IMR-90 (cell line): ENCODE measurements around the gene FRYL. TPM values are rescaled to one million over a fixed set of nuclear protein-coding genes. Genes with fewer than 3 reads are reported as not detected.

ENCODE experiments used
- ATAC-seq: fragments of 200-7000 bp; cut with Tn5 transposase; 2 replicates; pipeline ENCODE4 v1.9.1; 2020; ENCODE audit warnings: low read depth, mild to moderate bottlenecking, moderate library complexity
- BruUV-seq: library from RNA; stranded (reverse); fragments of 400-500 nt; replicated peaks from 2 replicates; lab custom pipeline; 2021; lab: Mats Ljungman, UMichigan
- CTCF ChIA-PET: fragments of 300-600 bp; formaldehyde crosslinking; extraction: SDS; loops from one replicate; lab custom pipeline; 2021; ENCODE audit warnings: antibody characterized with exemption; lab: Yijun Ruan, JAX
- POLR2A ChIA-PET: fragments of 300-600 bp; sonication (Branson Sonifier 250); formaldehyde crosslinking; loops from one replicate; lab custom pipeline; 2022; ENCODE audit warnings: antibody characterized with exemption; ENCODE audit not compliant: unreplicated experiment; lab: Charles Lee
- DNase-seq: peaks from one replicate; pipeline ENCODE4 v3.0.0; 2013
- H2AFZ ChIP-seq: replicated peaks from 2 replicates; pipeline ENCODE3; 2013; ENCODE audit warnings: low read length, mild to moderate bottlenecking; ENCODE audit not compliant: poor library complexity
- H2AK5ac ChIP-seq: 2 replicates; pipeline ENCODE4 v1.6.1; 2013; ENCODE audit warnings: low read depth, low read length, inconsistent platforms
- H2AK9ac ChIP-seq: replicated peaks from 2 replicates; pipeline ENCODE3; 2013; ENCODE audit warnings: mild to moderate bottlenecking, low read depth, low read length, moderate library complexity; ENCODE audit not compliant: poor library complexity
- H2BK120ac ChIP-seq: 2 replicates; pipeline ENCODE4 v1.6.1; 2013; ENCODE audit warnings: low read depth, low read length, inconsistent platforms
- H2BK15ac ChIP-seq: 3 replicates; pipeline ENCODE4 v1.6.1; 2013; ENCODE audit warnings: low read depth, low read length, inconsistent platforms
- H2BK20ac ChIP-seq: 2 replicates; pipeline ENCODE4 v1.6.1; 2013; ENCODE audit warnings: low read depth, mild to moderate bottlenecking, inconsistent platforms, low read length, moderate library complexity
- H2BK5ac ChIP-seq: 2 replicates; pipeline ENCODE4 v1.6.1; 2013; ENCODE audit warnings: mild to moderate bottlenecking, low read depth, low read length, inconsistent platforms; ENCODE audit not compliant: poor library complexity, severe bottlenecking
- H3K14ac ChIP-seq: replicated peaks from 2 replicates; pipeline ENCODE4 v1.6.1; 2013; ENCODE audit warnings: low read depth, low read length, inconsistent platforms
- H3K18ac ChIP-seq: 2 replicates; pipeline ENCODE4 v1.6.1; 2013; ENCODE audit warnings: low read depth, low read length, control low read depth
- H3K23ac ChIP-seq: 2 replicates; pipeline ENCODE4 v1.6.1; 2013; ENCODE audit warnings: low read depth, low read length, inconsistent platforms
- H3K27ac ChIP-seq: 2 replicates; pipeline ENCODE4 v1.5.1; 2013; ENCODE audit warnings: mild to moderate bottlenecking, control low read depth, low read length; ENCODE audit not compliant: insufficient read depth
- H3K27me3 ChIP-seq: 2 replicates; pipeline ENCODE4 v1.6.1; 2013; ENCODE audit warnings: low read length; ENCODE audit not compliant: control insufficient read depth, insufficient read depth
- H3K36me3 ChIP-seq: 2 replicates; pipeline ENCODE4 v1.6.1; 2013; ENCODE audit warnings: low read length, mixed read lengths; ENCODE audit not compliant: control insufficient read depth, insufficient read depth
- H3K4ac ChIP-seq: 2 replicates; pipeline ENCODE4 v1.6.1; 2013; ENCODE audit warnings: low read depth, low read length, inconsistent platforms
- H3K4me1 ChIP-seq: 2 replicates; pipeline ENCODE4 v1.6.1; 2013; ENCODE audit warnings: low read length, mixed read lengths; ENCODE audit not compliant: control insufficient read depth, insufficient read depth
- H3K4me2 ChIP-seq: 2 replicates; pipeline ENCODE4 v1.6.1; 2013; ENCODE audit warnings: low read depth, mild to moderate bottlenecking, control low read depth, low read length, moderate library complexity
- H3K4me3 ChIP-seq: 2 replicates; pipeline ENCODE4 v1.5.1; 2013; ENCODE audit warnings: low read depth, mild to moderate bottlenecking, control low read depth, low read length, moderate library complexity; ENCODE audit not compliant: insufficient read depth
- H3K56ac ChIP-seq: 2 replicates; pipeline ENCODE4 v1.6.1; 2013; ENCODE audit warnings: low read length, inconsistent platforms; ENCODE audit not compliant: insufficient read depth; ENCODE audit errors: extremely low read depth
- H3K79me1 ChIP-seq, 2 experiments: 2 replicates each; pipeline ENCODE4 v1.6.1; 2013; ENCODE audit warnings: low read length in 2 of 2, inconsistent platforms in 1 of 2, low read depth in 1 of 2
- H3K9ac ChIP-seq: 2 replicates; pipeline ENCODE4 v1.6.1; 2013; ENCODE audit warnings: low read depth, low read length, control low read depth
- H3K9me1 ChIP-seq: 2 replicates; pipeline ENCODE4 v1.6.1; 2013; ENCODE audit warnings: low read length, inconsistent platforms; ENCODE audit not compliant: insufficient read depth
- H3K9me3 ChIP-seq: 2 replicates; pipeline ENCODE4 v1.6.1; 2013; ENCODE audit warnings: low read length; ENCODE audit not compliant: control insufficient read depth, insufficient read depth
- H4K20me1 ChIP-seq: 2 replicates; pipeline ENCODE4 v1.6.1; 2013; ENCODE audit warnings: low read length, inconsistent platforms; ENCODE audit not compliant: insufficient read depth
- H4K5ac ChIP-seq: 2 replicates; pipeline ENCODE4 v1.6.1; 2013; ENCODE audit warnings: mild to moderate bottlenecking, low read depth, low read length, control low read depth
- H4K8ac ChIP-seq, 2 experiments: 2 replicates each; pipeline ENCODE4 v1.6.1; 2013; ENCODE audit warnings: low read depth in 2 of 2, low read length in 2 of 2, control low read depth in 1 of 2, inconsistent platforms in 1 of 2
- H4K91ac ChIP-seq: 2 replicates; pipeline ENCODE4 v1.6.1; 2013; ENCODE audit warnings: low read depth, low read length, inconsistent platforms; ENCODE audit not compliant: insufficient read depth
- BHLHE40 ChIP-seq: fragments of 150-350 bp; IDR thresholded peaks from 2 replicates; pipeline ENCODE4 v1.6.1; 2016; ENCODE audit warnings: mild to moderate bottlenecking, low read depth, low read length
- CTCF ChIP-seq: conservative IDR thresholded peaks from 2 replicates; pipeline ENCODE4 v1.5.1; 2012; ENCODE audit warnings: mild to moderate bottlenecking, low read depth, low read length, improper control_type of control experiment
- FOS ChIP-seq: fragments of 150-350 bp; IDR thresholded peaks from 2 replicates; pipeline ENCODE4 v1.6.1; 2016; ENCODE audit warnings: low read depth, low read length
- MXI1 ChIP-seq: IDR thresholded peaks from 2 replicates; pipeline ENCODE4 v1.6.1; 2012; ENCODE audit warnings: low read depth, mild to moderate bottlenecking, low read length, moderate library complexity, borderline replicate concordance
- WGBS, 2 experiments: methylation state at CpG; one replicate each; pipeline versions ENCODE4 v1.1.5 to v1.1.7; 2013; ENCODE audit warnings: missing lambda C conversion rate in 2 of 2; ENCODE audit not compliant: insufficient read length in 1 of 2; ENCODE audit errors: extremely low coverage in 2 of 2; 5-methylcytosine and 5-hydroxymethylcytosine counted together
- dilution Hi-C: fragments of 300-500 bp; cut with HindIII; formaldehyde crosslinking; loops from one replicate; pipeline ENCODE4 v1.14.3; 2018; ENCODE audit warnings: low sequenced_read_pairs; ENCODE audit not compliant: unreplicated experiment
- in situ Hi-C: fragments of 300-500 bp; cut with MboI; formaldehyde crosslinking; loops from 3 replicates; pipeline ENCODE4 v1.14.3; 2019; ENCODE audit warnings: low sequenced_read_pairs, inconsistent platforms, mixed read lengths
- intact Hi-C: fragments of 100-400 bp; cut with micrococcal nuclease; formaldehyde crosslinking; loops from 2 replicates; pipeline ENCODE4 v1.10.0; 2022
- polyA plus RNA-seq, 3 experiments: library from polyadenylated mRNA; depleted of rRNA; stranded (reverse); fragments of >200 nt; gene quantifications; 2 replicates each; pipeline ENCODE4 v1.2.3, GENCODE V29; 2012; ENCODE audit warnings: low replicate concordance in 1 of 3
- total RNA-seq: library from RNA; depleted of rRNA; stranded (reverse); fragments of >200 nt; gene quantifications from 2 replicates; pipeline ENCODE4 v1.2.3, GENCODE V29; 2012
- TF ChIP-seq, protein P1 (sequence below): fragments of 150-350 bp; IDR thresholded peaks from 2 replicates; pipeline ENCODE4 v1.6.1; 2016; ENCODE audit warnings: low read depth, mild to moderate bottlenecking, low read length, moderate library complexity, borderline replicate concordance

The FRYL gene
- total and polyA plus RNA-seq, 2 of the 4 experiments (the other 2 are of a cell fraction), result 9.9 to 77.4 TPM

DNA sequence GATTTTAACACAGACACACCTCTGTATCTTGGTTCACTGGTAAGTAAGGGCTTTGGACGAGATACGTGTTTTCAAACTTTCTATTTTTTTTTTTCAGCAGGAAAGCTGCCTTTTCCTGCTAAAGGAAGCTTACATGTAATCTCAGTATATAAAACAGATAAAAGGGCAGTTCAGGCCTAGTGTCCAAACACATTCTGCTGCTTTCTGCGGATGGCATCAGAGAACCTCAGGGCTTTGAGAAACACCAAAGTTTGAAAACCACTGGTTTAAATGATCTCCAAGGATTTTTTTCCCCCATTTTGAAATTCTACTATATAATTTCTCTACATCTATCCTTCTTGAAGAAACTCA is 214.1 kb downstream of the FRYL start:
- no peak for ATAC-seq
- H3K4me2 ChIP-seq, result no peak overlapping the region
- peaks cover 20% of the 10 kb centered on the region for H3K36me3 ChIP-seq
- no peak overlapping the region for H2BK20ac ChIP-seq
- H2AK9ac ChIP-seq, result no peak overlapping the region
- no peak overlapping the region for H2BK15ac ChIP-seq
- H4K5ac ChIP-seq, result no peak overlapping the region
- H3K18ac ChIP-seq, result no peak overlapping the region
- TF ChIP-seq CTCF (no peak), FOS (no peak), MXI1 (no peak), BHLHE40 (no peak)
- TF ChIP-seq, protein P1, sequence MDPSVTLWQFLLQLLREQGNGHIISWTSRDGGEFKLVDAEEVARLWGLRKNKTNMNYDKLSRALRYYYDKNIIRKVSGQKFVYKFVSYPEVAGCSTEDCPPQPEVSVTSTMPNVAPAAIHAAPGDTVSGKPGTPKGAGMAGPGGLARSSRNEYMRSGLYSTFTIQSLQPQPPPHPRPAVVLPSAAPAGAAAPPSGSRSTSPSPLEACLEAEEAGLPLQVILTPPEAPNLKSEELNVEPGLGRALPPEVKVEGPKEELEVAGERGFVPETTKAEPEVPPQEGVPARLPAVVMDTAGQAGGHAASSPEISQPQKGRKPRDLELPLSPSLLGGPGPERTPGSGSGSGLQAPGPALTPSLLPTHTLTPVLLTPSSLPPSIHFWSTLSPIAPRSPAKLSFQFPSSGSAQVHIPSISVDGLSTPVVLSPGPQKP, result no peak
- no peak overlapping the region for H2AFZ ChIP-seq
- H3K23ac ChIP-seq, result no peak overlapping the region
- H4K8ac ChIP-seq, result no peak overlapping the region
- no peak for DNase-seq
- no peaks in the 10 kb centered on the region for H3K9me3 ChIP-seq
- H3K4me3 ChIP-seq, result no peak overlapping the region
- H3K9ac ChIP-seq, result no peak overlapping the region
- H3K27me3 ChIP-seq, result no peaks in the 10 kb centered on the region
- 0 out of 4 replicates have a peak, but pooled peaks cover 0 to 2% of the 10 kb centered on the region in 2 experiments for H3K79me1 ChIP-seq
- no peaks in the 10 kb centered on the region; the same call in 1 of the 2 replicates for H3K4me1 ChIP-seq
- H2BK120ac ChIP-seq, result no peak overlapping the region
- H3K27ac ChIP-seq, result no peak overlapping the region
- no peak overlapping the region for H2AK5ac ChIP-seq
- no peak overlapping the region for H3K56ac ChIP-seq
- ChIA-PET CTCF (no interaction called here), POLR2A (no interaction called here)
- WGBS, 2 experiments, result no CpG with 5 or more reads among the region's 3 CpGs
- no peaks in the 10 kb centered on the region for H3K9me1 ChIP-seq
- H3K4ac ChIP-seq, result no peak overlapping the region
- no peak overlapping the region for H3K14ac ChIP-seq
- in situ Hi-C loops, result loop anchor here (10.0 kb wide), 1 partner anchor 389 kb away; no protein-coding TSS in a partner anchor
- dilution Hi-C loops, result no loop called here
- H4K20me1 ChIP-seq, result no peaks in the 10 kb centered on the region
- H4K91ac ChIP-seq, result no peak overlapping the region
- intact Hi-C loops, result no loop called here
- no TSS peak for BruUV-seq
- H2BK5ac ChIP-seq, result no peak overlapping the region
